ENCODE measurements around the gene FSD1.

FSD1 gene

GRCh38 chr19:4362101-4362828, 57.9 kb downstream of the FSD1 start:
- in situ Hi-C loops (cut with HindIII; ENCODE audit: low sequenced_read_pairs): no loop called here

DNA sequence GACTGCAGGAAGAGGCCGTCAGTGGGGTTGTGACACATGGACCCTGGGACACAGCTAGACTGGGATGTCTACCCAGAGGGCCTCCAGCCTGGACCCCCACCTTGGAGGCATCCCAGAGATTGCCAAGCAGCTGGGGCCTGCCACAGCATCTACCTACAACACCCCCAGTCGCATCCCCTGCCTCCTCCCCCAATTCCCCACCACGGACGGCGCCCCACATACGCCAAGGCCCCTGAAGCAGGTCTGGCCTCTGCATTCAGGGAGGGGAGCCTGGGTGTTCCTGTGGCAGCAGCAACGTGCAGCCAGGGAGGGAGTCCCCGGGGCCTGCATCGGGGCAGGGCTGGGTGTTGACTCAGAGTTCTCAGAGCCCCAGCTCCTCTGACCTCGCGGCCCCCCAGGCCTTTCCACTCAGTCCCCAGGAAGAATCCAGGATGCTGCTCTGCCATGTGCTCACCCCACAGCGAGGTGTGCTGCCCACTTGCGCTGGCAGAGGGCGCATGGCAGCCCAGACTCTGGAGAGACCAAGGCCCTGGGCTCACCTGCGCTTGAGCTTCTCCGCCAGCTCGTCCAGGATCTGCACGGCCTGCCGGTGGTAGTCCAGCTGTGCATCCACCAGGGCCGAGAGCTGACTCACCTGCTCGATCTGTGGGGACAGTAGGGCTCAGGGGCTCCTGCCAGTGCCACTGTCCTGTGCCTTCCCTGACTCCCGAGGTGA, 58.6 kb downstream of the FSD1 start:
- in situ Hi-C loops (cut with HindIII; ENCODE audit: low sequenced_read_pairs): no loop called here

DNA sequence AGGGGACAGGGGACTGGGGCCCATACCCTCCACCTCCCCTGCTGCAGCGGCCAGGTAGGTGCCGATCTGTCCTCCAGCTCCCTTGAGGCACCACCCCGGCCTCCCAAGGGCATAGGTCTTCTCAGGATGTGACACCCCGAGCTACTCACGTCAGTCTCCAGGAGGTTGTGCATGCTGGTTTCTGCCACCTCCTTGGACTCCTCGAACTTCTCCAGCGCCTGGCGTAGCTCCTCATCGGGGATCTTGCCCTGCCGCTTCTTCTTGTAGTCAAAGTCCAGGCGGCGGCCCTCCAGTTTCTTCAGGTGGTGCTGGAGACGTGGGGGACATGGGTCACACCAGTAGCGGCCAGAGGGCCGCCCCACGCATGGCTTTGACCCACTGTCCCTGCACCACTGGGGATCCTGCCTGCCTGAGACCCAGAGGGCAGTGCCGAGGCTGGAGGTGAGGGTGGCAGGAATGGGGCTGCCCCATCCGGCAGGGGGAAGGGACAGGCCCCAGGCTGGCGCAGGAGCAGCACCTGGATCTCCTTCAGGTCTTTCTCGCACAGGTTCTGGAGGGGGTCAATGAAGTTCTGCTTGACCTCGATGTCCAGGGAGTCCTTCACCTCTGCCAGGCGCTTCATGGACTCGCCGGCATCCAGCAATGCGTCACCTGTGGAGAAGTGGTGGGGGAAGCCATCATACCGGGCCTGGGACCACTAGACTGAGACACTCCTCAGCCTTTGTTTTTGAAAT, 59.3 kb downstream of the FSD1 start:
- in situ Hi-C loops (cut with HindIII; ENCODE audit: low sequenced_read_pairs): no loop called here

DNA sequence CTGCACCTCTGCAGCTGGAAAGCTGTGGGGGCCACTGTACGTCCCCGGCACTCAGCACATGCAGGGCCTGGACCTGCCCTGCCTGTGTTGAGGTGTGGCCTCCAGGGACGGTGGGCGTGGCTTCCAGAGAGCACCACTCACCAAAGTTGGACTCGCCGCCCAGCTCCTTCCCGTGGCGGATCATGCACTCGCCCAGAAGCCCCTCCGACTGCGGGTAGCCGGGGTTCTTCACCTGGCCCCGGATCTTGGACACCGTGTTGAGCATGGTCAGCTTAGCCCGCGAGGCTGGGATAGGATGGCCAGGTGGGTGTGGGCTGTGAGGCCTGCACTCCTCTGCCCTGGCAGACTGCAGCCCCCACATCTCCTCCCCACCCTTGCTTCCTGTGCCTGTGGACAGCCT, 60.9 kb downstream of the FSD1 start:
- in situ Hi-C loops (cut with HindIII; ENCODE audit: low sequenced_read_pairs): no loop called here

GRCh38 chr19:4365791-4366665, 61.6 kb downstream of the FSD1 start:
- in situ Hi-C loops (cut with HindIII; ENCODE audit: low sequenced_read_pairs): no loop called here

DNA sequence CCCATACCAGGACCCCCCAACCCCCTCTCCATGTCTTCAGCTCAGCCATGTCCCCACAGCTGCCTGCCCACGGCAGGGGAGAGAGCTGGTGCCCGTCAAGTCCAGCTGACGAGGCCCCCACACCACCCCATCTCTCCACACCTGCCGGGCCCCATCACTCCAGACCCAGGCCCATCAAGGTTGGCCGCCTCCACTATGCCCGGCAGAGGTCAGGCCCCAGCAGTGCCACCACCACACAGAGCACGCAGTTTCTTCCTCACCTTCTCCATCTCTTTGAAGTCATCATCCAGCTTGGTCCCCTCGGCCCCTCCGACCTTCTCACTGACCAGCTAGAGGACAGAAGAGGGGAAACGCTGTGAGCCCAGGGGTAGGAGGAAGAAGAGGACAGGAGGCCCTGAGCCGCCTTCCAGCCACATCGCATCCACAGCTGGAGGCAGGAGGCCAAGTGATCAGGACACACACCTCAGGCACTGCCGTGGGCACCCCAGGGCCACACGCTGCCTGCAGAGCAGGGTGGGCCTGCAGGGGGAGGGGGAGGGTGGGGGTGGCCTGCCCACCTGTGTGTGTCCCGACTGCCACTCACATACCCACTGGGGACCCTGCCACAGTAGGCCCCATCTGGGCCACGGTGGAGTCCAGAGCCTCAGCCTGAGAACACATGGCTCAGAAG, 62.4 kb downstream of the FSD1 start:
- in situ Hi-C loops (cut with HindIII; ENCODE audit: low sequenced_read_pairs): no loop called here

GRCh38 chr19:4367336-4367723, 62.9 kb downstream of the FSD1 start:
- in situ Hi-C loops (cut with HindIII; ENCODE audit: low sequenced_read_pairs): no loop called here

GRCh38 chr19:4367781-4368127, 63.4 kb downstream of the FSD1 start:
- in situ Hi-C loops (cut with HindIII; ENCODE audit: low sequenced_read_pairs): no loop called here

GRCh38 chr19:4368128-4368820, 63.9 kb downstream of the FSD1 start:
- in situ Hi-C loops (cut with HindIII; ENCODE audit: low sequenced_read_pairs): no loop called here

- in situ Hi-C loops (cut with HindIII; ENCODE audit: low sequenced_read_pairs): no loop called here
These were observed 64.9 kb downstream of the FSD1 start for GRCh38 chr19:4369109-4369887.

GRCh38 chr19:4369888-4370260, 65.5 kb downstream of the FSD1 start:
- in situ Hi-C loops (cut with HindIII; ENCODE audit: low sequenced_read_pairs): no loop called here

- in situ Hi-C loops (cut with HindIII; ENCODE audit: low sequenced_read_pairs): no loop called here
These were observed 66.1 kb downstream of the FSD1 start for GRCh38 chr19:4370418-4371041.

DNA sequence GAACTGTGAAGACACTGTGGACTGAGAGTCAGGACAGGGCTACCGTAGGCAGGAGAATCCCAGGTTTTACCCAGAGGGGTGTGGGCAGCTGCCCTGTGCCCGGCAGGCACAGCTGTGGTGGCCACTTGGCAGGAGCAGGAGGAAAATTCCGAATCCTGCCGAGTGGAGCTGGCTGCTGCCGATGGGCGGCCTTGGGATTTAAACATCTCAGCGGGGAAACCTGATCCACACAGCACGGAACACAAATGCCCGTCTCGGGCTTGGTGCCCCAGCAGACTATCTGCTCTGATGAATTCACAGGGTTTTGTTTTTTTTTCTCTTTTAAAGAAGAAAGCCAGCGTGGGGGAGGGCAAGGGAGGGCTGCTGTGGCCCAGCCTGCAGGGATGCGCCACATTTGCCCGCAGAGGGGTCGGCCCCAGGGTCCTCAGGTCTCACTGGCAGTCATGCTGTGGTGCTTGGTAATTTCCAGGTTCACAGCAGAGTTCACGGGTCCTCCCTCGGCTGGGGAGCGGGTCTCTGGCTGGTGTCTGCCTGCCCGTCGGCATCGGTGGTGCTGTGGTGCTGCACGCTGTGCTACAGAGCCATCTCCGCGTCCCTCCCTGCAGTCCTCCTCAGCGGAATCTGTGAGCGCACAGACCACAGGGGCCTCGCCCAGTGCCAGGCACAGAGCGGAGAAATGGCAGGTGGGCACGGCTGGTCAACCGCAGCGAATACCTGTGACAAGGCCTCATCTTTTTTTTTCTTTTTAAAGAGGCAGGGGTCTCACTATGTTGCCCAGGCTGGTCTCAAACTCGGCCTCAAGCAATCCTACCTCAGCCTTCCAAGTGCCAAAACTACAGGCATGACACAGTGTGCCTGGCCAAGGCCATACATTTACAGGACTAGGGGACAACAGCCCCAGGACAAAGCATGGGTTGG, 67.1 kb downstream of the FSD1 start:
- in situ Hi-C loops (cut with HindIII; ENCODE audit: low sequenced_read_pairs): no loop called here

GRCh38 chr19:4372165-4373012, 68.0 kb downstream of the FSD1 start:
- in situ Hi-C loops (cut with HindIII; ENCODE audit: low sequenced_read_pairs): no loop called here

GRCh38 chr19:4373013-4373367, 68.6 kb downstream of the FSD1 start:
- in situ Hi-C loops (cut with HindIII; ENCODE audit: low sequenced_read_pairs): no loop called here

All from DLD1 (cell line).